ENCODE results near the gene METRN. TPM values are rescaled to one million over a fixed set of nuclear protein-coding genes. Genes with fewer than 3 reads are reported as not detected.

METRN gene
- total and polyA plus RNA-seq, 2 of the 4 experiments (the other 2 are of a cell fraction), result 6.1 to 48.2 TPM

GRCh38 chr16:728890-729744, 14.2 kb downstream of the METRN start (continued):
- TF ChIP-seq CHD1 (IDR thresholded peaks at IDR 0.05; ENCODE audit: low read depth, low read length), result no peak
- no peak for TF ChIP-seq RFX5 (IDR thresholded peaks at IDR 0.05; ENCODE audit: low read depth, low read length)

- no peak overlapping the region for H3K4ac ChIP-seq (ENCODE audit: low read depth, low read length)
- dilution Hi-C loops (cut with HindIII; ENCODE audit: low sequenced_read_pairs, unreplicated experiment) (no loop called here), intact Hi-C loops (cut with micrococcal nuclease) (loop anchor here (5.0 kb wide), 1 partner anchor 57 kb away; the partner anchor contains the start of genes CHTF18 and RPUSD1), in situ Hi-C loops (cut with MboI; ENCODE audit: low sequenced_read_pairs) (no loop called here)
- H2BK120ac ChIP-seq (ENCODE audit: low read depth, low read length), result no peak overlapping the region
- H4K20me1 ChIP-seq (ENCODE audit: insufficient read depth, low read length), result peaks cover 4% of the 10 kb centered on the region
- no peak overlapping the region for H3K4me2 ChIP-seq (ENCODE audit: low read depth, low read length)
- H3K56ac ChIP-seq (ENCODE audit: extremely low read depth, insufficient read depth, low read length), result no peak overlapping the region
- H3K23ac ChIP-seq (ENCODE audit: low read depth, low read length), result no peak overlapping the region
- WGBS, 2 experiments (ENCODE audit: extremely low coverage in 2 of 2, insufficient read length in 1 of 2), result 95% methylated on average over 22 of the region's 37 CpGs; no CpG with 5 or more reads in 1 of the 2 experiments
- peaks cover 6% of the 10 kb centered on the region for H3K4me1 ChIP-seq (ENCODE audit: control insufficient read depth, insufficient read depth, low read length)
- H2AK9ac ChIP-seq (replicated peaks; ENCODE audit: low read depth, low read length, poor library complexity), result peak overlapping the region; percentile 28
- H3K27ac ChIP-seq (ENCODE audit: insufficient read depth, low read length), result no peak overlapping the region
- no peak overlapping the region for H3K9ac ChIP-seq (ENCODE audit: low read depth, low read length)
- no peak overlapping the region for H4K91ac ChIP-seq (ENCODE audit: insufficient read depth, low read depth, low read length)
- no TSS peak for BruUV-seq (replicated peaks)
- no peak overlapping the region for H2BK15ac ChIP-seq (ENCODE audit: low read depth, low read length)
- peaks cover 27% of the 10 kb centered on the region for H3K36me3 ChIP-seq (ENCODE audit: control insufficient read depth, insufficient read depth, low read length)
- POLR2A ChIA-PET (ENCODE audit: unreplicated experiment), result no interaction called here
- DNase-seq, result no peak
- H3K4me3 ChIP-seq (ENCODE audit: insufficient read depth, low read depth, low read length), result no peak overlapping the region
- no peak for ATAC-seq (ENCODE audit: low read depth)
- H2BK5ac ChIP-seq (ENCODE audit: low read depth, low read length, poor library complexity, severe bottlenecking), result no peak overlapping the region
- no peak overlapping the region for H2BK20ac ChIP-seq (ENCODE audit: low read depth, low read length)
- no peak overlapping the region for H3K18ac ChIP-seq (ENCODE audit: low read depth, low read length)
- H3K79me1 ChIP-seq (ENCODE audit: low read depth in 1 of 2, low read length in 2 of 2), result peaks cover 0 to 5% of the 10 kb centered on the region in 2 experiments; a peak in 1 of 4 replicates
- H2AK5ac ChIP-seq (ENCODE audit: low read depth, low read length), result no peak overlapping the region
- CTCF ChIA-PET, result no interaction called here
- no peaks in the 10 kb centered on the region for H3K27me3 ChIP-seq (ENCODE audit: control insufficient read depth, insufficient read depth, low read length)
- H4K5ac ChIP-seq (ENCODE audit: low read depth, low read length), result no peak overlapping the region
- no peak overlapping the region for H3K14ac ChIP-seq (replicated peaks; ENCODE audit: low read depth, low read length)
- no peak overlapping the region for H2AFZ ChIP-seq (replicated peaks; ENCODE audit: low read length, poor library complexity)
- peaks cover 2% of the 10 kb centered on the region; the same call in 1 of the 2 replicates for H3K9me1 ChIP-seq (ENCODE audit: insufficient read depth, low read length)
- no peak overlapping the region for H4K8ac ChIP-seq (ENCODE audit: low read depth in 2 of 2, low read length in 2 of 2)
- H3K9me3 ChIP-seq (ENCODE audit: control insufficient read depth, insufficient read depth, low read length), result no peaks in the 10 kb centered on the region
- TF ChIP-seq NFE2L2 (IDR thresholded peaks at IDR 0.05; ENCODE audit: low read depth, low read length) (no peak), MXI1 (IDR thresholded peaks at IDR 0.05; ENCODE audit: borderline replicate concordance, low read depth, low read length) (no peak), RFX5 (IDR thresholded peaks at IDR 0.05; ENCODE audit: low read depth, low read length) (no peak), RAD21 (IDR thresholded peaks at IDR 0.05; ENCODE audit: low read length) (no peak), ELK1 (IDR thresholded peaks at IDR 0.05; ENCODE audit: borderline replicate concordance, low read depth, low read length) (no peak), CEBPB (IDR thresholded peaks at IDR 0.05; ENCODE audit: low read depth, low read length) (no peak), FOS (IDR thresholded peaks at IDR 0.05; ENCODE audit: low read depth, low read length) (no peak), MAZ (IDR thresholded peaks at IDR 0.05; ENCODE audit: borderline replicate concordance, low read depth, low read length) (no peak), CHD1 (IDR thresholded peaks at IDR 0.05; ENCODE audit: low read depth, low read length) (no peak), CTCF (conservative IDR thresholded peaks at IDR 0.05; ENCODE audit: low read depth, low read length) (no peak)
These were observed 15.1 kb downstream of the METRN start for GRCh38 chr16:729768-730665.
